ENCODE results near the gene GHRHR.

GHRHR gene

DNA sequence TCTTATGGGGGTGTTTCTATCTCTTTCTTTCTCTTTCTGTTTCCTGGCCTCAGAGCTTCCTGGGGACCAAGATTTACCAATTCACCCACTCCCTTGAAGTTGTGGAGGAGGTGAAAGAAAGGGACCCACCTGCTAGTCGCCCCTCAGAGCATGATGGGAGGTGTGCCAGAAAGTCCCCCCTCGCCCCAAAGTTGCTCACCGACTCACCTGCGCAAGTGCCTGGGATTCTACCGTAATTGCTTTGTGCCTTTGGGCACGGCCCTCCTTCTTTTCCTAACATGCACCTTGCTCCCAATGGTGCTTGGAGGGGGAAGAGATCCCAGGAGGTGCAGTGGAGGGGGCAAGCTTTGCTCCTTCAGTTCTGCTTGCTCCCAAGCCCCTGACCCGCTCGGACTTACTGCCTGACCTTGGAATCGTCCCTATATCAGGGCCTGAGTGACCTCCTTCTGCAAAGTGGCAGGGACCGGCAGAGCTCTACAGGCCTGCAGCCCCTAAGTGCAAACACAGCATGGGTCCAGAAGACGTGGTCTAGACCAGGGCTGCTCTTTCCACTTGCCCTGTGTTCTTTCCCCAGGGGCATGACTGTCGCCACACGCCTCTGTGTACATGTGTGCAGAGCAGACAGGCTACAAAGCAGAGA is 39.9 kb upstream of the GHRHR start:
- TF ChIP-seq, protein P1, sequence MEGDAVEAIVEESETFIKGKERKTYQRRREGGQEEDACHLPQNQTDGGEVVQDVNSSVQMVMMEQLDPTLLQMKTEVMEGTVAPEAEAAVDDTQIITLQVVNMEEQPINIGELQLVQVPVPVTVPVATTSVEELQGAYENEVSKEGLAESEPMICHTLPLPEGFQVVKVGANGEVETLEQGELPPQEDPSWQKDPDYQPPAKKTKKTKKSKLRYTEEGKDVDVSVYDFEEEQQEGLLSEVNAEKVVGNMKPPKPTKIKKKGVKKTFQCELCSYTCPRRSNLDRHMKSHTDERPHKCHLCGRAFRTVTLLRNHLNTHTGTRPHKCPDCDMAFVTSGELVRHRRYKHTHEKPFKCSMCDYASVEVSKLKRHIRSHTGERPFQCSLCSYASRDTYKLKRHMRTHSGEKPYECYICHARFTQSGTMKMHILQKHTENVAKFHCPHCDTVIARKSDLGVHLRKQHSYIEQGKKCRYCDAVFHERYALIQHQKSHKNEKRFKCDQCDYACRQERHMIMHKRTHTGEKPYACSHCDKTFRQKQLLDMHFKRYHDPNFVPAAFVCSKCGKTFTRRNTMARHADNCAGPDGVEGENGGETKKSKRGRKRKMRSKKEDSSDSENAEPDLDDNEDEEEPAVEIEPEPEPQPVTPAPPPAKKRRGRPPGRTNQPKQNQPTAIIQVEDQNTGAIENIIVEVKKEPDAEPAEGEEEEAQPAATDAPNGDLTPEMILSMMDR (IDR thresholded peaks at IDR 0.05; ENCODE audit: low read depth, low read length, missing control alignments): no peak
- H3K4me3 ChIP-seq (ENCODE audit: low read depth, low read length): no peak overlapping the region
- DNase-seq (ENCODE audit: low read depth): no peak

DNA sequence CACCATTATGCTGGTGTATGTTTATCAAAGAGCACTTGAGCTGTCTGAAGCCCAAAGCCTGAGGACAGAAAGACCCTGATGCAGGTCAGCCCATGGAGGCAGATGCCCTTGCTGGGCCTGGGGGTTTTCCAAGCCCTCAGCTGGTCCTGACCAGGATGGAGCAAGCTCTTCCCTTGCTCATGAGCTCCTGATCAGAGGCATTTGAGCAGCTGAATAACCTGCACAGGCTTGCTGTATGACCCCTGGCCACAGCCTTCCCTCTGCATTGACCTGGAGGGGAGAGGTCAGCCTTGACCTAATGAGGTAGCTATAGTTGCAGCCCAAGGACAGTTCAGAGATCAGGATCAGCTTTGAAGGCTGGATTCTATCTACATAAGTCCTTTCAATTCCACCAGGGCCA is 39.1 kb upstream of the GHRHR start:
- TF ChIP-seq, protein P1 (IDR thresholded peaks at IDR 0.05; ENCODE audit: low read depth, low read length, missing control alignments): no peak
- no peak for DNase-seq (ENCODE audit: low read depth)
- no peak overlapping the region for H3K4me3 ChIP-seq (ENCODE audit: low read depth, low read length)

DNA sequence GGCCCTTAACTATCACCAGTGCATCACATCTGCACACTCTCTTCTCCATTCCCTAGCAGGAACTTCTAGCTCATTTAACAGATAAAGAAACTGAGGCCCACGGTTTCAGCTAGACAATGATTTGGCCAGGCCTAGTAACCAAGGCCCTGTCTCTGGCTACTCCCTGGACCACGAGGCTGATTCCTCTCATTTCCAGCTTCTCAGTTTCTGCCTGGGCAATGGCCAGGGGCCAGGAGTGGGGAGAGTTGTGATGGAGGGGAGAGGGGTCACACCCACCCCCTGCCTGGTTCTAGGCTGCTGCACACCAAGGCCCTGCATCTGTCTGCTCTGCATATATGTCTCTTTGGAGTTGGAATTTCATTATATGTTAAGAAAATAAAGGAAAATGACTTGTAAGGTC is 38.6 kb upstream of the GHRHR start:
- DNase-seq (ENCODE audit: low read depth): no peak
- TF ChIP-seq, protein P1 (IDR thresholded peaks at IDR 0.05; ENCODE audit: low read depth, low read length, missing control alignments): no peak
- H3K4me3 ChIP-seq (ENCODE audit: low read depth, low read length): no peak overlapping the region

DNA sequence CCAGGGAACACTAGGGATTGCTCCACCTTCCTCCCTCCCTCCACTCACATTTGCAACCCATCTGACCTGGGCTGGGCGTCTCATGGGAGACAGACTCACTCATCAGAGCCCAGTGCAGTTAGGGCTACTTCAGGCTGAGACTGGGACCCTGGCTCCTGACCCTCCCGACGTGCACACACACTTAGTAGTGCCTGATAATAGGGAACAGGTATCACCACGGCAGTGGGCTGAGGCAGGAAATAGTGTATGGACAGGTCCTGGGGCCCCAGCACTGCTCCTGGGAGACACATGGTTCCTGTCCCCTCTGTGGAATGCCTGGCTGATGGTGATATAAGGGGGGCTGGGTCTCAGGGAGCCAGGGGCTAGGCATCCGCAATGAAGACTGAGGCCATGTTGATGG is 37.8 kb upstream of the GHRHR start:
- no peak for DNase-seq (ENCODE audit: low read depth)
- TF ChIP-seq, protein P1 (IDR thresholded peaks at IDR 0.05; ENCODE audit: low read depth, low read length, missing control alignments): no peak
- H3K4me3 ChIP-seq (ENCODE audit: low read depth, low read length): no peak overlapping the region

DNA sequence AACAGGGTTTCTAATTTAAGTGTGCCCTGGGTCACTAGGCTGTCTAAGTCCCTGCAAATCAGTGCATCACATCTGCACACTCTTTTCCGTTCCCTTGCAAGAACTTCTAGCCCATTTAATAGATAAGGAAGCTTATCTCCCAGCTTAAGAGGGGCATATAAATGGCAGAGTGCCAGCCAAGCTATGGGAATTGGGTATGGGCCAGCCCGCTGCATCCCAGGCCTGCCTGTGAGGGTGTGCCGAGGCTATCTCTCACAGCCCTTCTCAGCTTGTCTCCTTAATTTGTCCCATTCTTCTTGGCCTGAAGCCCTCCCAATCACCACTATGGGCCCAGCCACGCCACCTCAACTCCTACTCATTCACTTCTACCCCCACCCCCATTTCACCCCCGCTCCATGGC is 37.4 kb upstream of the GHRHR start:
- no peak for DNase-seq (ENCODE audit: low read depth)
- H3K4me3 ChIP-seq (ENCODE audit: low read depth, low read length): no peak overlapping the region
- TF ChIP-seq, protein P1 (IDR thresholded peaks at IDR 0.05; ENCODE audit: low read depth, low read length, missing control alignments): no peak

DNA sequence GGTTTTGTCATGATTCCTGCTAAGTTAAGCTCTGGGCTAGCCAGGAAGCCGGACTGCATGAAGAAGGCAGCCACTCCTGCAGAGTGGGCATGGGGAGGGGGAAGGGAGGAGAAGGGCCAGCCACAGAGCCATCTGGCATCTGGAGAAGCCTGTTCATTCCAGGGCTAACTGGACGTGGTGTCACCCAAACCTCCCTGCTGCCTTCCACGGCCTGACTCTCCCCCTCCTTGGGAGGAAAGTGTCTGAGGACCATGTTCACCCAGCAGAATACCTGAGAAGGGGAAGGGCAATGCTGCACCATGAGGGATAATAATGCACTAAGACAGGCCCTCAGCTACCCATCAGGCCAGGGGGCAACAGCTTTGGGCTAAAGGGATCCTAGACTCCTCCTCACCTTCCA is 36.7 kb upstream of the GHRHR start:
- TF ChIP-seq, protein P1 (IDR thresholded peaks at IDR 0.05; ENCODE audit: low read depth, low read length, missing control alignments): no peak
- no peak for DNase-seq (ENCODE audit: low read depth)
- no peak overlapping the region for H3K4me3 ChIP-seq (ENCODE audit: low read depth, low read length)

DNA sequence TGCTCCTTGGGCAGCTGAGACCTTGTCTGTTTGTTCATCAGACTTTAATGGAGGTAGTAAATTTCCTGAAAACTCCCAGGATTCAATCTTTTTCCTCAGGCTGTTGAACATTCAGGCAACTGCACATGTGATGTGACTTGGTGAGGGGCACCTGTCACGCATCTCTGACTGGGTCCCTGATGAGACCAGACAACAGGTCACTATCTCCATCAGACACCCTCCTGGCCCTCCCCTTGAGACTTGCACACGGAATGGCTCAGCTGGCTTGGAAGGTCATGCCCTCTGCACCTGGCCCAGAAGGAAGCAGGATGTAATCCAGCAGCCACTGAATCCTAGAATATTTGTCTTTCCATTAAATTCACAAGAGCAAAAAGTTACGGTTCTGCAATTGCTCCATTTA is 36.2 kb upstream of the GHRHR start:
- TF ChIP-seq, protein P1 (IDR thresholded peaks at IDR 0.05; ENCODE audit: low read depth, low read length, missing control alignments): no peak

More for the DNA sequence above, 36.2 kb upstream of the GHRHR start:
- H3K4me3 ChIP-seq (ENCODE audit: low read depth, low read length): no peak overlapping the region
- no peak for DNase-seq (ENCODE audit: low read depth)
